Measurements from ENCODE around the gene WNT8B.

DNA sequence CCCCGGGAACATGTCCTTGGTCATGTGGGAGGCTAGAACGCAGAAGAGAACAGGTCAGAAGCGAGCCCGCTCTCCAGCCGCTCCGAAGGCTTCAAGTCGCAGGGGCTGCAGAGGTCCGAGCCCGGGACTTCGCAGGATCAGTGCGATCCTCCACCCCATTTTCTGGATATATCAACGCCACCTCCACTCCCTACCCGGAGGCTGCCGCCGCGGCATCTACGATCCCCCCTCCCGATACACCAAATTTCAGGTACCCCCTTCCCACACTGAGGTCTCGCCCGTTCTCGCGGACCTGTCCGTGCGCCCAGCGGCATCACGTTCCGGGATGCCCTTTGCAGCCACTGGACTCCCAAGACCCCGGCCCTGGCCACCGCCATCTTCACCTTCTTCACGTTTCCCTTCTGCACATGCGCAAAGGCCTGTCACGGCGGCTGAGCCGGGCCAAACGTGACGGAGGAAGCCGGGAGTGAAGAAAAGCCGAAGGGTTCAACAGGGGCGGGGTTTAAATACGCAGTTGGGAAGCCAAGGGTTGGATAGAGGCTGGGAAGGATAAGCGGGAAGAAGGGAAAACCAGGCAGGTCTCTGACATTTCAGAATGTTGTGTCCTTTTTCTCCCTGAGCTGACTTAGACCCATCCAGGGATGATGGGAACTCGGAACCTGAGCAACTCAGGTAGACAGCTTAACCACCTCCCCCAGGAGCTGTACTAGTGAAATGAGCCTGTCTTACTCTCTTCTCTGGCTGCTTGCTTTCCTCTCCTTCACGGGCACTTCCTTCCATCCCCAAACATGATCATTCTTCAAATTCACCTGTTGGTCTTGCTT lies 66.9 kb downstream of the WNT8B start, which contains the start of gene NDUFB8:
- no peak for TF ChIP-seq EZH2 (IDR thresholded peaks at IDR 0.05; ENCODE audit: low read length, missing control alignments)
- TF ChIP-seq, protein P1, sequence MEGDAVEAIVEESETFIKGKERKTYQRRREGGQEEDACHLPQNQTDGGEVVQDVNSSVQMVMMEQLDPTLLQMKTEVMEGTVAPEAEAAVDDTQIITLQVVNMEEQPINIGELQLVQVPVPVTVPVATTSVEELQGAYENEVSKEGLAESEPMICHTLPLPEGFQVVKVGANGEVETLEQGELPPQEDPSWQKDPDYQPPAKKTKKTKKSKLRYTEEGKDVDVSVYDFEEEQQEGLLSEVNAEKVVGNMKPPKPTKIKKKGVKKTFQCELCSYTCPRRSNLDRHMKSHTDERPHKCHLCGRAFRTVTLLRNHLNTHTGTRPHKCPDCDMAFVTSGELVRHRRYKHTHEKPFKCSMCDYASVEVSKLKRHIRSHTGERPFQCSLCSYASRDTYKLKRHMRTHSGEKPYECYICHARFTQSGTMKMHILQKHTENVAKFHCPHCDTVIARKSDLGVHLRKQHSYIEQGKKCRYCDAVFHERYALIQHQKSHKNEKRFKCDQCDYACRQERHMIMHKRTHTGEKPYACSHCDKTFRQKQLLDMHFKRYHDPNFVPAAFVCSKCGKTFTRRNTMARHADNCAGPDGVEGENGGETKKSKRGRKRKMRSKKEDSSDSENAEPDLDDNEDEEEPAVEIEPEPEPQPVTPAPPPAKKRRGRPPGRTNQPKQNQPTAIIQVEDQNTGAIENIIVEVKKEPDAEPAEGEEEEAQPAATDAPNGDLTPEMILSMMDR (conservative IDR thresholded peaks at IDR 0.05 in 1 of 2, IDR thresholded peaks at IDR 0.05 in 1 of 2; ENCODE audit: low read depth in 1 of 2, low read length in 2 of 2), result no peak
